ENCODE measurements around the gene INPP5F.

- no peak for TF ChIP-seq CREB5 (CRISPR knock-in tag; IDR thresholded peaks at IDR 0.05; ENCODE audit: low read depth)
- no peak for TF ChIP-seq GLIS3 (CRISPR knock-in tag; IDR thresholded peaks at IDR 0.05)
- no peak for TF ChIP-seq PATZ1 (CRISPR knock-in tag; IDR thresholded peaks at IDR 0.05; ENCODE audit: borderline replicate concordance)
- no peak for TF ChIP-seq PPARA (CRISPR knock-in tag; IDR thresholded peaks at IDR 0.05; ENCODE audit: borderline replicate concordance)
- no peak for TF ChIP-seq ISL1 (CRISPR knock-in tag; IDR thresholded peaks at IDR 0.05)
- TF ChIP-seq ZFP30 (CRISPR knock-in tag; IDR thresholded peaks at IDR 0.05), result no peak
- no peak for TF ChIP-seq BACH2 (CRISPR knock-in tag; IDR thresholded peaks at IDR 0.05; ENCODE audit: borderline replicate concordance)
- TF ChIP-seq ZNF565 (CRISPR knock-in tag; conservative IDR thresholded peaks at IDR 0.05; ENCODE audit: low read depth), result no peak
- no peak for TF ChIP-seq CSRNP3 (CRISPR knock-in tag; IDR thresholded peaks at IDR 0.05)
- TF ChIP-seq RARB (CRISPR knock-in tag; IDR thresholded peaks at IDR 0.05), result no peak
- no peak for TF ChIP-seq POU6F1 (CRISPR knock-in tag; IDR thresholded peaks at IDR 0.05; ENCODE audit: borderline replicate concordance, low read depth)
- no peak for TF ChIP-seq ARNTL (CRISPR knock-in tag; IDR thresholded peaks at IDR 0.05; ENCODE audit: borderline replicate concordance, low read depth)
- TF ChIP-seq ZFP3 (CRISPR knock-in tag; IDR thresholded peaks at IDR 0.05), result no peak
- no peak for TF ChIP-seq ESRRG (CRISPR knock-in tag; IDR thresholded peaks at IDR 0.05)
Measured at GRCh38 chr10:119680050-119680449, 45.8 kb upstream of the INPP5F start.

Data from SK-N-SH treated with all-trans-retinoic acid at 6 μM for 48 hours (cell line).